Motor neuron (in vitro differentiated cells): Measurements from ENCODE around the gene CMTM6. TPM values are rescaled to one million over a fixed set of nuclear protein-coding genes. Genes with fewer than 3 reads are reported as not detected.

Experiments used
- ATAC-seq, 8 experiments: fragments of 200-7000 bp; cut with Tn5 transposase; replicated peaks in 6 of 8; 2 replicates each; pipeline ENCODE4 v1.8.0; 2021; ENCODE audit warnings: mild to moderate bottlenecking in 8 of 8, moderate library complexity in 8 of 8
- H3K27ac ChIP-seq, 2 donors: fragments of 250-450 bp; sonication (Bioruptor Pico); 2 replicates each; pipeline ENCODE4 v1.9.0; 2021; ENCODE audit warnings: antibody characterized with exemption in 2 of 2, mild to moderate bottlenecking in 2 of 2, moderate library complexity in 1 of 2
- H3K4me1 ChIP-seq, 2 donors: fragments of 250-450 bp; sonication (Bioruptor Pico); replicated peaks in 1 of 2; 2 replicates each; pipeline ENCODE4 v1.6.1; 2021; ENCODE audit warnings: antibody characterized with exemption in 2 of 2, mild to moderate bottlenecking in 2 of 2, moderate library complexity in 1 of 2
- H3K4me3 ChIP-seq, 5 donors: fragments of 250-450 bp; sonication (Bioruptor Pico); 2 replicates each; pipeline ENCODE4 v1.9.0; 2021; ENCODE audit warnings: antibody characterized with exemption in 5 of 5, mild to moderate bottlenecking in 5 of 5, moderate library complexity in 4 of 5
- WGBS, 10 experiments: fragments of 450-650 bp; shearing (Covaris generic); methylation state at CpG; one replicate each; pipeline ENCODE4 v1.0.0; 2022; 5-methylcytosine and 5-hydroxymethylcytosine counted together
- in situ Hi-C, 9 experiments: fragments of 400-800 bp; cut with MboI; loops; one replicate each; pipeline ENCODE4 v1.15.0; 2021; ENCODE audit warnings: low sequenced_read_pairs in 9 of 9, low pct_unique_long_range_greater_than_20kb in 2 of 9; ENCODE audit not compliant: unreplicated experiment in 9 of 9
- total RNA-seq, 8 experiments: library from RNA; unstranded; fragments of 300-600 nt; gene quantifications; 2 replicates each; pipeline versions ENCODE4 v1.2.3 to v1.2.4, GENCODE V29; 2022

Gene CMTM6
- total RNA-seq, 8 experiments from 2014 or later = 11.4 to 275 (median 28.6) TPM

- no peak overlapping the region for H3K4me3 ChIP-seq
- ATAC-seq = no peak
- peaks cover 17 to 42% of the 10 kb centered on the region in 2 donors for H3K4me1 ChIP-seq
- in situ Hi-C loops = no loop called here
- 100% methylated on average over 1 of the region's 5 CpGs; no CpG with 5 or more reads in 9 of the 10 experiments for WGBS, 10 experiments
- H3K27ac ChIP-seq = peak overlapping the region in 1 of 2 donors; percentile 4
Measured at GRCh38 chr3:32459450-32459849, 43.2 kb downstream of the CMTM6 start.

GRCh38 chr3:32457971-32458471 is 44.6 kb downstream of the CMTM6 start:
- WGBS, 10 experiments = 86 to 100% (median 97%) methylated on average over 1 to 5 of the region's 9 CpGs; no CpG with 5 or more reads in 1 of the 10 experiments
- in situ Hi-C loops = no loop called here
- Histone ChIP-seq H3K27ac (no peak overlapping the region), H3K4me3 (no peak overlapping the region), H3K4me1 (peaks cover 17 to 45% of the 10 kb centered on the region in 2 donors)
- ATAC-seq = peak in 2 of 8 experiments; percentile 25 to 28

- H3K4me1 ChIP-seq = peaks cover 19 to 45% of the 10 kb centered on the region in 2 donors
- ATAC-seq = no peak
- no peak overlapping the region for H3K4me3 ChIP-seq
- H3K27ac ChIP-seq = no peak overlapping the region
- 85 to 100% (median 95%) methylated on average over 1 to 4 of the region's 11 CpGs; no CpG with 5 or more reads in 4 of the 10 experiments for WGBS, 10 experiments
- in situ Hi-C loops = no loop called here
Measured at GRCh38 chr3:32456429-32457130, 46.1 kb downstream of the CMTM6 start.

GRCh38 chr3:32455609-32456428 is 46.8 kb downstream of the CMTM6 start:
- Histone ChIP-seq H3K4me3 (no peak overlapping the region), H3K27ac (no peak overlapping the region), H3K4me1 (peaks cover 20 to 42% of the 10 kb centered on the region in 2 donors)
- ATAC-seq = no peak
- 73 to 100% (median 87%) methylated on average over 1 to 10 of the region's 15 CpGs; no CpG with 5 or more reads in 2 of the 10 experiments for WGBS, 10 experiments
- in situ Hi-C loops = no loop called here

- H3K27ac ChIP-seq = no peak overlapping the region
- in situ Hi-C loops = no loop called here
- peaks cover 20 to 42% of the 10 kb centered on the region in 2 donors for H3K4me1 ChIP-seq
- H3K4me3 ChIP-seq = no peak overlapping the region
- peak in 1 of 8 experiments; percentile 30 for ATAC-seq
- WGBS, 10 experiments = 63 to 90% (median 84%) methylated on average over 1 to 15 of the region's 15 CpGs
Measured at GRCh38 chr3:32454731-32455608, 47.7 kb downstream of the CMTM6 start.

GRCh38 chr3:32454111-32454510 is 48.5 kb downstream of the CMTM6 start:
- Histone ChIP-seq H3K4me1 (peaks cover 20 to 46% of the 10 kb centered on the region in 2 donors), H3K27ac (no peak overlapping the region), H3K4me3 (no peak overlapping the region)
- in situ Hi-C loops = no loop called here
- ATAC-seq = no peak
- 80 to 100% (median 98%) methylated on average over 2 to 4 of the region's 6 CpGs; no CpG with 5 or more reads in 6 of the 10 experiments for WGBS, 10 experiments

- peak in 1 of 8 experiments; percentile 13 for ATAC-seq
- in situ Hi-C loops = no loop called here
- Histone ChIP-seq H3K4me1 (peaks cover 20 to 52% of the 10 kb centered on the region in 2 donors), H3K4me3 (no peak overlapping the region), H3K27ac (no peak overlapping the region)
- 50 to 100% (median 94%) methylated on average over 1 to 5 of the region's 5 CpGs for WGBS, 10 experiments
Measured at GRCh38 chr3:32453346-32453745, 49.3 kb downstream of the CMTM6 start.

- Histone ChIP-seq H3K4me1 (peaks cover 20 to 51% of the 10 kb centered on the region in 2 donors), H3K27ac (no peak overlapping the region), H3K4me3 (no peak overlapping the region)
- no peak for ATAC-seq
- in situ Hi-C loops = no loop called here
- WGBS, 10 experiments = 80 to 100% (median 100%) methylated on average over 1 to 2 of the region's 4 CpGs; no CpG with 5 or more reads in 4 of the 10 experiments
Measured at GRCh38 chr3:32452009-32452408, 50.6 kb downstream of the CMTM6 start.

GRCh38 chr3:32450992-32451659 is 51.5 kb downstream of the CMTM6 start:
- no peak overlapping the region for H3K27ac ChIP-seq
- peaks cover 20 to 51% of the 10 kb centered on the region in 2 donors for H3K4me1 ChIP-seq
- 0 to 95% (median 62%) methylated on average over 1 to 7 of the region's 12 CpGs; no CpG with 5 or more reads in 1 of the 10 experiments for WGBS, 10 experiments
- in situ Hi-C loops = no loop called here
- no peak overlapping the region for H3K4me3 ChIP-seq
- ATAC-seq = peak in 5 of 8 experiments; percentile 68 to 87 (median 85)

- Histone ChIP-seq H3K4me1 (peaks cover 20 to 51% of the 10 kb centered on the region in 2 donors), H3K27ac (no peak overlapping the region), H3K4me3 (no peak overlapping the region)
- 88 to 100% (median 100%) methylated on average over 1 to 2 of the region's 2 CpGs; no CpG with 5 or more reads in 4 of the 10 experiments for WGBS, 10 experiments
- ATAC-seq = peak in 2 of 8 experiments; percentile 8 to 15
- in situ Hi-C loops = no loop called here
Measured at GRCh38 chr3:32450426-32450825, 52.2 kb downstream of the CMTM6 start.

GRCh38 chr3:32449691-32450090 is 53.0 kb downstream of the CMTM6 start:
- ATAC-seq = peak in 3 of 8 experiments; percentile 21 to 43 (median 31)
- Histone ChIP-seq H3K4me3 (no peak overlapping the region), H3K27ac (peak overlapping the region in 1 of 2 donors; percentile 33), H3K4me1 (peaks cover 18 to 43% of the 10 kb centered on the region in 2 donors)
- 39 to 92% (median 58%) methylated on average over 2 to 3 of the region's 3 CpGs; no CpG with 5 or more reads in 7 of the 10 experiments for WGBS, 10 experiments
- in situ Hi-C loops = no loop called here
